ENCODE results near the gene SLC17A1.
"Not testable (repeated sequence)": the region's sequence is repeated elsewhere in the genome, so short reads cannot be mapped to it uniquely, and the experiment has no call there.

Gene SLC17A1

DNA sequence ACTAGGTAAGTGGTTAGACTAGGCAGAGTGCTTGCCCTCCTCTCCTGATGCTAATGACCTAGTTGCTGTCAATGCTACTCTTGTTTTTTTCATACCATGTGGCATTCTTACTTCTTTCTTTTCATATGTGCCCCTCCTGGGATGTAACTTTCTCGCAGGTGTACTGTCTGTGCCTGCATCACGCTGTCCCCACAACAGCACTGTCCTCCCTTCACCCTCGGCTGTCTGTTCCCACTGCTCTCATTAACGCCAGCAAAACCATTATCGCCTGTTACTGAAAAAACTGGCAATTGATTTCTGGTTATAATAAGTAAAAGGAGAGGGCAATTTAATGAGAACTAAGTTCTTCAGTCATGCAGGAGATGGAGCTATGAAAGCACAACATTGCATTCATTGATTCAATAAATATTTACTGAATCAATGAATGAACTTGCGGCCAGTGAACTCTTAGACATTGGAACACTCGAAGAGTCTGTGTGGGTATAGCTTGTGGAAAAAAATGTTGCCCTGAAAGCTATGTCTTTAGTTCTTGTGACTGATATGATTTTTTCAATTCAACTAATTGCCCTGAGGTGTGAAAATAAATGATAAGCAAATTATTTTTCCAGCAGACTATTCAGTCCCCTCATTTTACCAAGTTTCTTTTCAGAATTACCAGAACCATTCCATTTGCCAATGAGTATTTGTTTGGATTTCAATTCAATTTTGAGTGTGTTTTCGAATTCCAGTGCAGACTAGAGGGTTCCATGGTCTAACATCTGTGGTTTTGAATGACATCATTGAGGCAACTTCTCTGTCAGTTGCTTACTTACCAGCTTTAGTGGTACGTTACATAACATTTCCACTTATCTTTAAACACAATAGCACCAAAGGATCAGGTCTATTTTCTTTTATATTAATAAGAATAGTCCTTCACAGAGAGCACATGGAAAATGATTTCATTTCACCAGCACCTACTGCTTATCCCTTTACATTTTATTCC lies 75.2 kb downstream of the SLC17A1 start:
- DNase-seq (ENCODE audit: low read depth), result no peak

GRCh38 chr6:25755483-25755882 lies 76.4 kb downstream of the SLC17A1 start:
- no peak for DNase-seq (ENCODE audit: low read depth)

DNA sequence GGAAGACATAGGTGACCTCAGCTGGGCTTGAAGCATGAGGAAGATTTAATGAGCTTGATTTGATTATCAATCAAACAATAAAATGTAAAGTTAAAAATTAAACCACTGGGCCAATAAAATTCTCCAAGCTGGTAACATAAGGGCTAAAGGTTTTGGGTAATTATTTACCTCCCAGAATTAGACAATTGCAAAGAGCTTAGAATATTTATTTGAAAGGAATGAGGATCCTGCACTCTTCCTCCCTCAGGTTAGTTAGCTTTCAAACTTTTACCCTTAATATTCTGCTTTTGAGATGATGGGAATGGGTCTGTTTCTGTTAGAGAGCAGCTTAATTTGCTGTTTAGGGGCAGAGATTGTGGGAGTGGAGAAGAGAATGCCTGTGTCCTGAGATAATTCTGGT lies 77.3 kb downstream of the SLC17A1 start, which contains the start of gene SLC17A4:
Gene SLC17A4 (plus strand): TSS at position 208 of the 400 bp plus-strand sequence. CDS start 7,221 bp downstream, outside the sequence.
- DNase-seq (ENCODE audit: low read depth), result no peak

- no peak for DNase-seq (ENCODE audit: low read depth)
Observed at GRCh38 chr6:25753079-25753478, 78.8 kb downstream of the SLC17A1 start.

GRCh38 chr6:25750906-25751305 lies 80.9 kb downstream of the SLC17A1 start:
- DNase-seq (ENCODE audit: low read depth), result no peak

GRCh38 chr6:25749837-25750236 lies 82.0 kb downstream of the SLC17A1 start:
- no peak for DNase-seq (ENCODE audit: low read depth)

GRCh38 chr6:25748601-25749517 lies 83.0 kb downstream of the SLC17A1 start:
- DNase-seq (ENCODE audit: low read depth), result not testable (repeated sequence)

- DNase-seq (ENCODE audit: low read depth), result no peak
Observed at GRCh38 chr6:25748049-25748448, 83.8 kb downstream of the SLC17A1 start.

DNA sequence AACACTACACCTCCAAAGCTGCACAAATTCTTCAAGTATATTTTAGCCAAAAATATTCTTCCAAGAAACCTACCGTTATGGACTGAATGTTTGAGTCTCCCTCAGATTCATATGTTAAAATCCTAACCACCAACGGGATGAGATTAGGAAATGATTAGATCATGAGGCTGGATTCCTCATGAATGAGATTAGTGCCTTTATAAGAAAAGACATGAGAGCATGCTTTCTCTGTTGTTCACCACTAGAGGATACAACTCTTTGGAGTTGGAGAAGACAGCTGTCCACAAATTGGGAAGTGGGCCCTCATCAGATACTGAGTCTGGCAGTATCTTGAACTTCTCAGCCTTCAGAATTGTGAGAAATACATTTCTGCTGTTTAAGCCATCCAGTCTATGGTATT lies 84.4 kb downstream of the SLC17A1 start:
- no peak for DNase-seq (ENCODE audit: low read depth)

DNA sequence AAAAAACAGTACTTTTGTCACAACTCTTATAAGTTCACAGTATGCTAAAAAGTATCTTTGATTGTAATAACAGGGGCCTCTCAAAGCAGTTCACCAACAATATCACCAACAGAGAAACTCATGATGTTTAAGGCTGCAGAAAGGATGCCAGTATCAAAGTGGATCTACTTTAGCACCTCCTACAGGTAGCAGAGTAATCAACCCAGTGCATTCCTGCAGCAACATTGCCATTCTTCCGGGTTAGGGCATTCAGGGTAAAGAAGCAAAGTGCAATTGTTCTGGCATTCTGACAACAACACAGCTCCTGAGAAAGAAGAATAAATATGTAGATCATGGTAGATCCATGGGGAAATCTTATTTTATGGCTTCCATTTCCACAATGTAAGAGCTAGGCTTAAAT lies 84.9 kb downstream of the SLC17A1 start:
- DNase-seq (ENCODE audit: low read depth), result no peak

GRCh38 chr6:25745836-25746235 lies 86.0 kb downstream of the SLC17A1 start:
- no peak for DNase-seq (ENCODE audit: low read depth)

DNA sequence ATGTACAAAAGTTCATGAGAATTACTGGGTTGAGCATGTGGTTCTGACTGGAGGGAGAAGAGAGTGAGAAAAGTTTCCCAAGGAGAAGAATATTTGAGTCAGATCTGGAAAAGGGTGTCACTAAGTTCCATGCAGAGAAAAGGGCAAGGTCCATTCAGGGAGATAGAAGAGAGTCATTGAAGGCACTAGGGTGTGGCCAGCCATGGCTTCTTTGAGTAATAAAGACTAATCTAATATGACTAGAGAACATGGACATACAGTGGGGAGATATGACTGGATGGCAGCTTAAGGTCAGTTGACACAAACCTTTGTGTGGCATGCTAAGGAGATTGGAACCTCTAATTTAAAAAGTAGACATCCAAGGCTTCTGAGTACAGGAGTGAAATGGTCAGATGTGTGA lies 88.0 kb downstream of the SLC17A1 start:
- no peak for DNase-seq (ENCODE audit: low read depth)

GRCh38 chr6:25735261-25735660 lies 96.6 kb downstream of the SLC17A1 start:
- DNase-seq (ENCODE audit: low read depth), result no peak
